Coronary artery (tissue), 2 donors: Measurements from ENCODE around the gene SYVN1.

Source experiments
- DNase-seq: peaks from one replicate; pipeline ENCODE4 v3.0.0-alpha.2; 2017; ENCODE audit warnings: low spot score
- H3K27ac ChIP-seq, 2 donors: fragments of 200-600 bp; sonication (generic); one replicate each; pipeline ENCODE4 v1.5.1; 2016 to 2019
- H3K4me3 ChIP-seq: fragments of 200-600 bp; sonication (generic); 2 replicates; pipeline ENCODE4 v1.5.1; 2016; ENCODE audit warnings: mild to moderate bottlenecking, moderate library complexity
- TF ChIP-seq, protein P1 (sequence below): fragments of 200-600 bp; sonication (generic); IDR thresholded peaks from one replicate; pipeline ENCODE4 v1.5.1; 2019; ENCODE audit warnings: antibody characterized with exemption

Gene SYVN1

DNA sequence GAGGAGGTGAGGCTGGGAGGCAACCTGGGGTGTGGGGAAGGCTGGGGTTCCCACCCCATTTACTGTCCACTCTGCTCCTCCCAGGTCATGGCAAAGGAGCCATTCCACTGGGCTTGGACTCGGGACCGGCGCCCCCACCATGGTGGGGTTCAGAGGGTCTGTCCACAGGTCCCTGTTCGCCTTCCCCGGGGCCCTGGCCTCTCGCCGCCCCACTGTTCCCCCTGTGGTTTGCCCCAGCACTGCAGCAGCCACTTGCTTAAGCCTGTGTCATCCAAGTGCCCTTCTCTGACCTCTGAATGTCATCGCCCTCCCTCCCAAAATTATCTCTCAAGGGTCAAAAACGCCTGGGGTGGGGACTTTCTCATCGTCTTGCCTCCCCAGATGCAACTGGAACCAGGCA lies 38.3 kb upstream of the SYVN1 start:
- TF ChIP-seq, protein P1, sequence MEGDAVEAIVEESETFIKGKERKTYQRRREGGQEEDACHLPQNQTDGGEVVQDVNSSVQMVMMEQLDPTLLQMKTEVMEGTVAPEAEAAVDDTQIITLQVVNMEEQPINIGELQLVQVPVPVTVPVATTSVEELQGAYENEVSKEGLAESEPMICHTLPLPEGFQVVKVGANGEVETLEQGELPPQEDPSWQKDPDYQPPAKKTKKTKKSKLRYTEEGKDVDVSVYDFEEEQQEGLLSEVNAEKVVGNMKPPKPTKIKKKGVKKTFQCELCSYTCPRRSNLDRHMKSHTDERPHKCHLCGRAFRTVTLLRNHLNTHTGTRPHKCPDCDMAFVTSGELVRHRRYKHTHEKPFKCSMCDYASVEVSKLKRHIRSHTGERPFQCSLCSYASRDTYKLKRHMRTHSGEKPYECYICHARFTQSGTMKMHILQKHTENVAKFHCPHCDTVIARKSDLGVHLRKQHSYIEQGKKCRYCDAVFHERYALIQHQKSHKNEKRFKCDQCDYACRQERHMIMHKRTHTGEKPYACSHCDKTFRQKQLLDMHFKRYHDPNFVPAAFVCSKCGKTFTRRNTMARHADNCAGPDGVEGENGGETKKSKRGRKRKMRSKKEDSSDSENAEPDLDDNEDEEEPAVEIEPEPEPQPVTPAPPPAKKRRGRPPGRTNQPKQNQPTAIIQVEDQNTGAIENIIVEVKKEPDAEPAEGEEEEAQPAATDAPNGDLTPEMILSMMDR: no peak
- H3K27ac ChIP-seq: no peak overlapping the region
- no peak overlapping the region for H3K4me3 ChIP-seq
- no peak for DNase-seq

DNA sequence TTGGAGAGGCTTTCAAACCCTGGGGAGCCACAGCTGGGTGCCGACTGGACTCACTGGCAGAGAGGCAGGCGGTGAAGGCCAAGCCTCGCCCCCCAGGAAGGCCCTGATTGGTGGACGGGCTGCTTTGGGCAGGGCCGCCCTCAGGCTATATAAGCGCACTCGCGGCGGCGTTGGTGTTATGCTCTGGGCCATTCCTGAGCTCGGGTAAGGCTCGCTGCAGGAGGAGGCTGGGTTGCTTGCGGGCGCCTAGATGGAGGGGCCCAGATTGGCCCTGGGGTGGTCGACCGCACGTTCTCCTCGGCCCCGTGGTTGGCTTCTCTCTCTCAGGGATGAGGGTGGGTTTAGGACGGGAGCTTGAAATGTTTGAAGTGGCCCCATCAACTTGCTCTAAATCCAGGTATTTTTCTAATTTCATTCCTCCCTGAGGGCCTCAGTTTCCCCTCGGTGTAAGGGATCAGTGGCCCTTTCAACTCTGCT lies 35.8 kb upstream of the SYVN1 start, which contains the start of gene SPDYC:
Gene SPDYC (plus strand): TSS at position 176 of the 477 bp plus-strand sequence. CDS start 1,125 bp downstream, outside the sequence.
- H3K27ac ChIP-seq: no peak within 1 kb of the TSS
- DNase-seq: no peak
- TF ChIP-seq, protein P1: no peak

DNA sequence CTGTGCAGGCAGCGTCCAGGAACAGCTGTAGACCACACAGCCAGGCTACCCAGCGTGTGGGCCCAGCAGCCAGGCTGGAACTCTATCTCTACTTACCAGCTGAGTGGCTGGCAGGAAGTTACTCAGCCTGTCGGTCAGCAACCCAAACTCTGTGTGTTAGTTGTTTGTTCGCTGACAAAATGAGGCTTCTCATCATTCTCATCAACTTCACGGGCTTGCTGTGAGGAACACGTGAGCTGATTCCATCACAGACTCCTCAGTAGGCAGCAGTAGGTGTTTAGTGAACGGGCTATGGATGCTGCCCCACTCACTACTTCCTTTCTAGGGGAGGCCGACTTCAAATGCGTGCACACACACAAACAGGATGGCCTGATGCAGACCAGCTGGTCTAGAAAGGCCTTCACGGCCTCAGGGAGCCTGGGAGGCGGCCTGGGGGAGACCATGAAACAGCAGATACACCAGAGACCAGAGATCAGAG lies 34.9 kb upstream of the SYVN1 start:
- H3K4me3 ChIP-seq: no peak overlapping the region
- TF ChIP-seq, protein P1: no peak
- H3K27ac ChIP-seq: no peak overlapping the region
- DNase-seq: no peak

More for the DNA sequence above, 35.8 kb upstream of the SYVN1 start, which contains the start of gene SPDYC:
- no peak within 1 kb of the TSS for H3K4me3 ChIP-seq

DNA sequence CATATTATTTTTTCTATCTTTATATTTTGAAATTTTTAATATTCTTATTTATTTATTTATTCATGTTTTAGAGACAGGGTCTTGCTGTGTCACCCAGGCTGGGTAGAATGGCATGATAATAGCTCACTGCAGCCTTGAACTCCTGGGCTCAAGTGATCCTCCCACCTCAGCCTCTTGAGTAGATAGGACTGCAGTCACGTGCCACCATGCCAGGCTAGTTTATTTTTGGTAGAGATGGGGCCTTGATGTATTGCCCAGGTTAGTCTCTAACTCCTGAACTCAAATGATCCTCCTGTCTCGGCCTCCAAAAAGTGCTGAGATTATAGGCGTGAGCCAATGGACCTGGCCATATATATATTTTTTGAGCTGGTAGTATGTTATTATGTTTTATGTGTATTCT lies 33.3 kb upstream of the SYVN1 start:
- H3K27ac ChIP-seq: no peak overlapping the region
- DNase-seq: no peak
- H3K4me3 ChIP-seq: no peak overlapping the region
- TF ChIP-seq, protein P1: no peak

DNA sequence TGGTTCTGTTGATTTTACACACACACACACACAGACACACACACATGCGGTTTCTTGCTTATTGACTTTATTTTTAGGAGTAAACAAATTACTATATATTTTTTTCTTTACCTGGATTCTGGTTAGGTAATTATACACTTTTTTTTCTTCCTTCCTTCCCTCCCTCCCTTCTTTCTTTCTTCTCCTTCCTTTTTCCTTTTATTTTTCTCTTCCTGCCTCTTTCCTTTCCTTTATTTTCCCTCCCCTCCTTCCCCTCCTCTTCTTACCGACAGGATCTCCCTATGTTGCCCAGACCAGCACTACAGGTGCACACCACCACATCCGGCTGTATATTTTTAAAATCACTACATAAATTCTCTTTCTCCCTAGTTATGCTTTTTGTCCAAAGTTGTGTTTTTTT lies 32.6 kb upstream of the SYVN1 start:
- no peak for DNase-seq
- H3K4me3 ChIP-seq: no peak overlapping the region
- H3K27ac ChIP-seq: no peak overlapping the region
- TF ChIP-seq, protein P1: no peak

DNA sequence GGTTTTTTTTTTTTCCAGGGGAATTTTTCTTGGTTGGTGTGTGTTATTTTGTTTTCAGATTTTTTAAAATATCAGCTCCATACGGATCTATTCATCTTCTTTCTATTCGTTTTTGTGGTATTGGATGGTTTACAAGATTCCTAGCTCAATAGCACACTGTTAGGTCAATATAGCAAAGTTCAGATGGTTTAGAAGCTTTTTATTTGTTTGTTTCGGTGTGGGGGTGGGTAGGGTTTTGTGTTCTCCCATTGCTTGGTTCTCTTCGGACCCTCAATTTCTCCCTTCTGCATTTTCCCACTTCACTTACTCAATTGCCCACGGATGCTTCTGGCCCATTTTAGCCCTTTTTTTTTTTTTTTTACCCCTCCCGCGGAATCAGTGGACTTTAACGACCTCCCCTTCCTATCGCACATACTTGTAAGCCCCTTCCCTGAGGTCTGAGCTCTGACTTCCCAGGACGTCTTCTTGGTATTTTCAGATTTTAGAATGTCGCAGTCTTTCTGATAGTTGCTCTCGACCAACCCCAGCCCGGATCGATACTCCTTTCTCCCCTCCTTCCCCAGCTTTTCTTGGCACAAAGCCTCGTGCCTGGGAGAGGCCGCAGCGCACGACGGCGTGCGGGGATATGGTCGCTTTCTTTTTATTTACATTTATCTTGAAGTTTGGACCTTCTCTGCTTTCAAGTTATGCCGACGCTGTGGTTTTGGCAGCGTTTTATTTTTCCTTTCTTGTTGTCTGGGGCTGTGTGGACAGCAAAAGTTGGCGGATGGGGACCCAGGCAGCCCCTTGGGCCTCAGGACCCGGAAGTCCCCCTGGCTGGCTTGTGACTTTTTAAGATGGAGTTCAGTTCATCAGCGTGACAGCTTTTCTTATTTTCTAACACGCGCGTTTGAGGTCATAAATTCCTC lies 31.3 kb upstream of the SYVN1 start:
- Histone ChIP-seq H3K27ac (no peak overlapping the region), H3K4me3 (peak overlapping the region; percentile 1)
- no peak for DNase-seq
- TF ChIP-seq, protein P1: no peak
